GM21619 (cell line): ENCODE data around the gene ATF5.

Experiments
- ATAC-seq: cut with Tn5 transposase; IDR thresholded peaks from one replicate; pipeline ENCODE4 v1.9.1; 2021; ENCODE audit not compliant: unreplicated experiment

ATF5 gene

DNA sequence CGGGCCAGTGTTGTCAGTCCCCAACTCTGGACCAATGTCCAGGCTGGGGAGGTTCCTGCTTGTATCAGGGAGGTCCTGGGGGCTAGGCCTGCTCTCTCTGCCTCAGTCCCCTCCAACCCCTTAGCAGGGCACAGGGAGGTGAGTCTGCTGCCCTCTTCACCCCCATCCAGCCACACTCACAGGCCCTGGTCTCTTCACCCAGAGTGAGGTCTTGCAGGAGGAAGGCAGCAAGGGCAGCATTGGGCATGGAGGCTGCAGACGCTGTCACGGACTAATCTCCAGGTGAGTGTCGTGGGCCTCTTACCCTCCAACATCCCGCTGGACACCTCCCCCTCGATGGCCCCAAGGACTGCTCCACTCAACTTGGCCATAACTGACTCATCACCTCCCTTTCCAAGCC, 43.8 kb downstream of the ATF5 start:
- no peak for ATAC-seq

DNA sequence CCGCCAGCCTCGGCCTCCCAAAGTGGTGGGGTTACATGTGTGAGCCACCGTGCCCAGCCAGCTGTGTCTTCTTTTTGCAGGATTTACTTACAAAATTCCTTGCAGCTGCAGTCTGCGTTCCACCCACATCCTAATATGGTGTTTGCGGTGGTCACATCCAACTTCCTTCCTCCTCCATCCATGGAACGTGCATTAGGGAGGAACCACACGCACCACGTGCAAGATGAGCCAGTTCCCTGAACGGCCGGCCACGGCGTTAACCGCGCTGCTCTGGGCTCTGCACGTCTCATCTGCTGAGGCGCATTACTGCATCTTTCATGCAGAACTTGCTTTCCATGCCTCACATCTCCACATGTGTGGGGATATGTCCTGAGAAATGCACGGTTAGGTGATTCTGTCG, 45.0 kb downstream of the ATF5 start:
- ATAC-seq, result no peak

- no peak for ATAC-seq
Measured at GRCh38 chr19:49975051-49975450, 46.0 kb downstream of the ATF5 start.

DNA sequence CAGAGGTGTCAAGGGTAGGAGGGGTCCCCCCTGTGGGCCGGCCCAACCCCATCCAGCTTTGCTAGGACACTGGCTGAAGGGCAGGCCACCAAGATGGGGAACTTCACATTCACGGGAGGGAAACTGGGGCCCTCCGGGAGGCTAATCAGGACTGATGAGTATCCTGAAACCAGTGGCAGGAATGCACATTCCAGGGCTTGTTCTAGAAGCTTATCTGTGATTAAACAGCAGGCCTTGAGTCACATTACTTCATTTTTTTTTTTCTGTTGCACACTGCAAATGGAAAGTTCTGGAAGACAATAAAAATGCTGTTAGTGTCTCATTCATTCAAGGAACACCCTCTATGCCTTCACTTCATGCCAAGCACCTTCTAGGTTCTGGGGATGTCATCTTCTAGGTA, 47.5 kb downstream of the ATF5 start:
- ATAC-seq, result no peak

DNA sequence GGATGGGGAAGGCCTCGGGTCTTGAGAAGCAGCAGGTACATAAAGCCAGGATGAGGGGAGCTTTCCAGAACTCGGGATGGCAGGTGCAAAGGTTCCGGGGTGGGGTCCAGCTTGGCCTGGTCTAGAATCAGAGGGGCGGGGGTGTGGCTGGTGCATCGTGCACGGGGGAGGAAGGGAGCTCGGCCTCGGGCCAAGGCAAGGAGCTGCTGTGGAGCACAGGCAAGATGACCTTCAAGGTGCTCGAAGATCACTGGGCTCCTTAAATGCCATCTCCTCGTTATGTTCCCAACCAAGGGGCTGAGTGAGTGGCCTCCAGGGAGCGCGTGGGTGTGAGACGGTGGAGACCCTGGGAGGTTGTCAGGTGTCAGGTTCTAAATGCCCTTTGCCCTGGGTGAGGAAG, 48.1 kb downstream of the ATF5 start:
- ATAC-seq, result no peak

GRCh38 chr19:49977881-49978280, 48.9 kb downstream of the ATF5 start:
- ATAC-seq, result no peak

GRCh38 chr19:49978324-49978723, 49.3 kb downstream of the ATF5 start:
- no peak for ATAC-seq

- no peak for ATAC-seq
Measured at GRCh38 chr19:49981603-49982593, 52.9 kb downstream of the ATF5 start.
